GM12801 (cell line): ENCODE data around the gene WIPI1.

Source experiments
- TF ChIP-seq, protein P1 (sequence below): IDR thresholded peaks from one replicate; pipeline ENCODE4 v1.5.1; 2011; ENCODE audit warnings: control low read depth; ENCODE audit not compliant: insufficient read length; ENCODE audit errors: extremely low read depth

WIPI1 gene

DNA sequence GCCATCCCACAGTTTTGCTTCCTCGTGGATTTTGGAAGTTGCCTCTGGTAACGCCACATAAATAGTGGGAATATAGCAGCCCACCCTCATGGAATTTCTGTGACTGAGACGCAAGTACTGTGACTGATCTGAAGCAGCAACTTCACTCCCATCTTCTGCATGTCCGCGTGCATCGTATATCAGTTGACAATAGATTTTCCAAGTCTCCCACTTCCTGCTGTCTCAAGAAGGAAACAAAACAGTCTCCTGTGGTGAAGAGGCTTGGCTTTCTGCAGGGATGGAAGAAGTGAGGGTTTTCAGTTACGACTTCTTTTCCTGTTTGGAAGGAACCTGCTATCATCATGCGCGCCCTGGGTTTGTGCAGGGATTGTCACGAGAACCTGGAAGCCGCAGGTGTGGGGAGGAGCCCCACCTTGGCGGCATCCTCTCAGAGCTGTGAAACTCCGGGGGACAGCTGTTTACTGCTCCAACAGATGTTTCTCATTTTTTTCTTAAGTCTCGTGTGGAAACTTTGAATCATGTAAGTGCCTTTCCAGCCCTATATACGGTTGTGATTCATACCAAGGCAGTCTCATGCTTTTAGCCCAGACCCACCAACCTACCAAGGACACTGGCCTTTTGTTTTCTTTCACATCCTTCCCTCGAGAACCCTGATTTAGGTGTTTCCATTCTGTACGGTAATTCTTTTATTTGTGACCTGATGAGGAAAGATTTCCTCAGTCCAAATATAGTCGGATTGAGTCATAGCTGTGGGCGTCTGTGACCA is 57.5 kb downstream of the WIPI1 start:
- TF ChIP-seq, protein P1, sequence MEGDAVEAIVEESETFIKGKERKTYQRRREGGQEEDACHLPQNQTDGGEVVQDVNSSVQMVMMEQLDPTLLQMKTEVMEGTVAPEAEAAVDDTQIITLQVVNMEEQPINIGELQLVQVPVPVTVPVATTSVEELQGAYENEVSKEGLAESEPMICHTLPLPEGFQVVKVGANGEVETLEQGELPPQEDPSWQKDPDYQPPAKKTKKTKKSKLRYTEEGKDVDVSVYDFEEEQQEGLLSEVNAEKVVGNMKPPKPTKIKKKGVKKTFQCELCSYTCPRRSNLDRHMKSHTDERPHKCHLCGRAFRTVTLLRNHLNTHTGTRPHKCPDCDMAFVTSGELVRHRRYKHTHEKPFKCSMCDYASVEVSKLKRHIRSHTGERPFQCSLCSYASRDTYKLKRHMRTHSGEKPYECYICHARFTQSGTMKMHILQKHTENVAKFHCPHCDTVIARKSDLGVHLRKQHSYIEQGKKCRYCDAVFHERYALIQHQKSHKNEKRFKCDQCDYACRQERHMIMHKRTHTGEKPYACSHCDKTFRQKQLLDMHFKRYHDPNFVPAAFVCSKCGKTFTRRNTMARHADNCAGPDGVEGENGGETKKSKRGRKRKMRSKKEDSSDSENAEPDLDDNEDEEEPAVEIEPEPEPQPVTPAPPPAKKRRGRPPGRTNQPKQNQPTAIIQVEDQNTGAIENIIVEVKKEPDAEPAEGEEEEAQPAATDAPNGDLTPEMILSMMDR = no peak

DNA sequence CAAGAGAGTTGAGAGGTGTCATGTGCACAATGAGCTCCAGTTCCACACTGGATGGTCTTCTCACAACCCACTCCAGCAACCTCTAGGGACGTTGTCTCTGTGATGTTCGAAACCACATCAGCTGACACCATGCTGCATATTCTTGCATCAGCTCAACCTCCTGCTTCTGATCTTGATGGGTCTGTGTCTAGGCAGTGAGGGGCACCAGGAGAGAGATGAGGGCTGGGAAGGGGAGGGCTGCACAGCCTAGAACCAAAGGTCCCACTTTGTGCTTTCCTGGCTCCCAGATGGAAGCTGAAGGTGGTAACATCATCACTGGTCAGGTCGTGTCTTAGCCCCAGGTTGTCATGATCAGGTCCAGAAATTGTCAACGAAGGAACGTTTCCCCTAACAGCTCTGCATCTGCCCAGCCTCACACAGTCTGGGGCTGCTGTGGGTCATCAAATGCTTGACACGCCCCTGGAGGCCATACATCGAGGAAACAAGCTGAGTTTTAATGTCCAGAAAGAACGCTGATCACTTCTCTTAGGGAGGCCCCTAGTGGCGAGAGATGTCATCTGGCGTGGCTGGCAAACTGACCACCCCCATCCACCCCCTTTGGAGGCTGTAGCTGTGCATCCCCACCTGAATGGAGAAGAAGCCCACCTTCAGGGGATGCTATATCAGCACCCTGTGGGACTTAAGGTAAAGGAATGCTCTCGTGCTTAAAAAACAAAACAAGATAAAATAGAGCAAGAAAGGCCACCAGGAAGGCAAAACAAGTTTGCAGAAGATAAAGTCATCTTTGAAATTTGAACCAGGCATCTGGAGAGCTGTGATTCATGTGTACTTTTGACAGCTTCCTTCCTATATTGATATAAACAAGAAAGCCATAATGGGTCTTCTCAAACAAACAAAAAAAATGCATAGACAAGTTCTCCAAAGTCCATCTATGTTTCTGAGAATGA is 58.3 kb downstream of the WIPI1 start:
- TF ChIP-seq, protein P1 = no peak

DNA sequence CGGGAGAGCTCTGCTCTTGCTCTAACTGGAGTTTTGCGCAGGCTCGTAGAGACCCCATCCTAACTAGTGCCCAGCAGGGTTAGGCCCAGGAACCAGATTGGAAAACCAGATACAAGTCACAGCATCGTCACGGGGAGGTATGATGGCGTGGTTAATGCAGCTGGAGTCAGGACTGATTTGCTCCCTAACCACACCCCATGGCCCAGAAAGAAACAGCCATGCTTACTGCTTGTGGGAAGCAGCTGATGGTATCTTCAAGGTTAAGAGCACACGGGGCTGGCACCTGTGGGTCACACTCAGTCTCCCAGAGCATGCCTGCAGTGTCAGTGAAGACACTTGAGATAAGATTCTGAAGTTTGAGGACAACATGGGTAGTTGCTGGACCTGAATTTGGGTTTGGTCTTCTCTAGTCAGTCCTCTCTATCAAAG is 60.2 kb downstream of the WIPI1 start:
- TF ChIP-seq, protein P1 = no peak

DNA sequence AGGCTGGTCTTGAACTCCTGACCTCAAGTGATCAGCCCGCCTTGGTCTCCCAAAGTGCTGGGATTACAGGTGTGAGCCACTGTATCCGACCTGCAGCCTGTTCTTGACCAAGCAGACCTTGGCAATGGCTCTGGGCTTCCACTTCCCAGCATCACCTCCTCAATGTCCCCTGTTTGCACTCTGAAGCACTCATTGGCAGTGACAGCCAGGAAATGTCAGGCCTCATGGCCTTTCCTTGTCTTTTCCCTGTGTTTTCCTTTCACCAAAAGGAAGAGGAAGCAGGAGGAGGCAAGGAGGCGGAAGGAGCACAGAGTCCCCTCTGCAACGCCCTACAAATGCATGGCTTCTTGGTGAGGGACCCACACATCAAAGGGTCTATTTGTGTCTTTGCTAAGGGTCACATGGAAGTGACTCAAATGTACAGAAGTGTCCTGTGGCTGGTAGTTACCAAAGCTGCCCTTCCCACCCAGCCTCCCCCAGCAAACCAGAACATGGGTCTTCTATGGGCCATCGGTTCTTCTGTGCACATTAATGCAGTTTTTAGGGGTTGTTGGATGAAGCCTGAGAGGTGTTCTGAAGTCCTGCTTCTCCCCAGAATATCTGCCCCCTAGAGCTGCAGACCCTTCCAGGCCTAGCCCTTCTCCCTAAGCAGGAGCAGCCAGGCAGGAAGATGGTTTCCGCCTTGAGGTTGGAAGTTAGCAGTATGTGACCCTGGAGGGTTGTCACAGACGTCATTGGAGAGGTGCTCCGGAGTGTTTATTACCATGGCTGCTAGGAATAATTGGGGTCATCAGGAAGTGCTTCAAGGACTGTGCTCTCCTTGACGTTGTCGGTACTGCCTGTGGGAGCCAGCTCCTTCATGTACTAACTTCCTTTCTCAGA is 60.8 kb downstream of the WIPI1 start:
- TF ChIP-seq, protein P1 = no peak

DNA sequence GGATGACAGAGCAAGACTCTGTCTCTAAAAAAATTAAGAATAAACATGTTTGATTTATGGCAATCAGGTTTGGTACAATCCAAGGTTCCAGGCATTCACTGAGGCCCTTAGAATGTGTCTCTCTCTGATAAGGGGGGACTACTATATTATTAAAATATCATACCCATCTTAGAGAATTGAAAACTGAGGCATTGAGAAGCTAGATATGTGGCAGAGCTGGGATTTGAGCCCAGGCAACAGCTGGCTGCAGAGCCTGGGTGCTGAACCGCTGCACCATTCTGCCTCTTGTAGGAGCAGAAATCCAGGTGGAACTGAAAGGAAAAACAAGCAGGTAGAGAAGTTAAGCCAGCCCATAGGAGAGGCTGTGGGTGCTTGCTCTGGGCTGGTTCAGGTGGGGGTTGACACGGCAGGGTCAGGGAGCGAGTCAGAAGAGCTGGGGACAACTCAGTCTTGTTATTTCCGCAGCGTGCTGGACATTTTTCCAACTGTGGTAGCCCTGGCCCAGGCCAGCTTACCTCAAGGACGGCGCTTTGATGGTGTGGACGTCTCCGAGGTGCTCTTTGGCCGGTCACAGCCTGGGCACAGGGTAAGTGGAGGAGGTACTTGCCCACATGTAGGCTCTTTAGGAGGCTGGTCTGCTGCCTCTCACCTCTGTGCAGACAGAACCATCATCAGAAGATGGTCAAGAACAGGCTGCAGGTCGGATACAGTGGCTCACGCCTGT is 62.5 kb downstream of the WIPI1 start:
- TF ChIP-seq, protein P1 = no peak

DNA sequence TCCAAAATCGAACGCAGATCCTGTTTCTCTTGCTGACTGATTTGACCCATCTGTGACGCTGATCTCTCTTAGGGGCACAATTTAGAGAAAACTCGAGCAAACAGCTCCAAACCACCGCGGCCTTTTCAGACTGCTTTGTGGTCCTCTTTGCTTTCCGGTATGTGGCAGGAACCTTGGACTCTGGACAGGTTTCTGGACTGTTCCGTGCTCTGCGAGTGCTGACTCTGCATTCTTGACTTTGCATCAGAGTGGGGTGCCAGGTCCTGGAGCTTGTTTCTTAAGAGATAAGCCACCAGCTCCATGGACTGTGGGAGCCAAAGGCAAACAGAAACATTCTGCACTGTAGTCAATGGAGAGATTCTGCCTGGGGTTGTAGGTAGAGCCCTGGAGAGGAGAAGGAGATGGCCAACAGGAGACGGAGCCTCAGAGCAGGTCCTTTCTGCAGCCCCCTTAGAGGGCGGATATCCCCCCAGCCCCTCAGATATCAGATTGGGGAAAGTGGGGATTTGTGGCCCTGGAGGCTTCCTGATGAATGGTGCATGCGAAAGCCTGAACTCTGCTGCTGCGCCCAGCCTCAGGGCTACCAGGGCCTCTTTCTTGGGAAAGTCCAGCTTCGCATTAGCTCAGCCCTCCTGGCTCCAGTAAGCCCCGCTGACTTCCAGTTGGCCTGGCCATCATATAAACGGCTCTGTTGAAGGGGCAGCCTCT is 65.6 kb downstream of the WIPI1 start:
- TF ChIP-seq, protein P1 = no peak
